GM23248 (cell line): ENCODE results near the gene SMIM43. TPM values are rescaled to one million over a fixed set of nuclear protein-coding genes. Genes with fewer than 3 reads are reported as not detected.
A peak's percentile ranks its signal among the peaks of the same experiment; 100 is the strongest.

Experiments
- DNase-seq: peaks from one replicate; pipeline ENCODE4 v3.0.0-alpha.2; 2015
- H2AFZ ChIP-seq: fragments of 200-600 bp; sonication (generic); 2 replicates; pipeline ENCODE4 v1.6.1; 2016; ENCODE audit warnings: antibody characterized with exemption
- H3F3A ChIP-seq: fragments of 200-600 bp; sonication (generic); 2 replicates; pipeline ENCODE4 v1.6.1; 2016; ENCODE audit warnings: mild to moderate bottlenecking, antibody characterized with exemption, mixed run types; ENCODE audit not compliant: insufficient read depth
- H3K27ac ChIP-seq: fragments of 200-600 bp; sonication (generic); 2 replicates; pipeline ENCODE4 v1.5.1; 2016; ENCODE audit warnings: mild to moderate bottlenecking
- H3K27me3 ChIP-seq: fragments of 200-600 bp; sonication (generic); replicated peaks from 2 replicates; pipeline ENCODE4 v1.6.1; 2016; ENCODE audit warnings: mild to moderate bottlenecking; ENCODE audit not compliant: insufficient read depth
- H3K36me3 ChIP-seq: fragments of 200-600 bp; sonication (generic); 2 replicates; pipeline ENCODE4 v1.6.1; 2016; ENCODE audit warnings: low read depth, mild to moderate bottlenecking
- H3K4me1 ChIP-seq: fragments of 200-600 bp; sonication (generic); 2 replicates; pipeline ENCODE4 v1.6.1; 2016; ENCODE audit warnings: mild to moderate bottlenecking; ENCODE audit not compliant: insufficient read depth
- H3K4me2 ChIP-seq: fragments of 200-600 bp; sonication (generic); one replicate; pipeline ENCODE4 v1.6.1; 2016; ENCODE audit warnings: mild to moderate bottlenecking; ENCODE audit not compliant: unreplicated experiment
- H3K4me3 ChIP-seq: fragments of 200-600 bp; sonication (generic); 2 replicates; pipeline ENCODE4 v1.5.1; 2016; ENCODE audit warnings: mild to moderate bottlenecking
- H3K79me2 ChIP-seq: fragments of 200-600 bp; sonication (generic); 2 replicates; pipeline ENCODE4 v1.6.1; 2016; ENCODE audit warnings: mild to moderate bottlenecking; ENCODE audit not compliant: insufficient read depth
- H3K9ac ChIP-seq: fragments of 200-600 bp; sonication (generic); 2 replicates; pipeline ENCODE4 v1.6.1; 2016; ENCODE audit warnings: mild to moderate bottlenecking
- H3K9me2 ChIP-seq: fragments of 200-600 bp; sonication (generic); 2 replicates; pipeline ENCODE4 v1.6.1; 2016; ENCODE audit warnings: mixed run types, mild to moderate bottlenecking, moderate library complexity; ENCODE audit not compliant: insufficient read depth
- H3K9me3 ChIP-seq: fragments of 200-600 bp; sonication (generic); one replicate; pipeline ENCODE4 v1.6.1; 2017; ENCODE audit warnings: low read depth
- H4K20me1 ChIP-seq: fragments of 200-600 bp; sonication (generic); 2 replicates; pipeline ENCODE4 v1.6.0; 2016; ENCODE audit not compliant: insufficient read depth
- EZH2 ChIP-seq: fragments of 200-600 bp; sonication (generic); IDR thresholded peaks from 2 replicates; pipeline ENCODE4 v1.6.1; 2018; ENCODE audit warnings: antibody characterized with exemption, mild to moderate bottlenecking; ENCODE audit not compliant: insufficient read depth, poor library complexity, severe bottlenecking
- EZH2phosphoT487 ChIP-seq: fragments of 200-600 bp; sonication (generic); IDR thresholded peaks from 2 replicates; pipeline ENCODE4 v1.6.1; 2018; ENCODE audit warnings: antibody characterized with exemption, moderate library complexity, mild to moderate bottlenecking, low read depth; ENCODE audit not compliant: insufficient read depth
- WGBS, 2 experiments: methylation state at CpG; one replicate each; pipeline ENCODE4 v1.1.6; 2015 to 2017; ENCODE audit warnings: low lambda C conversion rate in 2 of 2, low coverage in 1 of 2; ENCODE audit errors: missing lambda C conversion rate in 2 of 2; 5-methylcytosine and 5-hydroxymethylcytosine counted together
- in situ Hi-C: fragments of 300-500 bp; cut with MboI; formaldehyde crosslinking; loops from 2 replicates; pipeline ENCODE4 v1.15.0; 2020
- polyA plus RNA-seq: library from polyadenylated mRNA; unstranded; fragments of >200 nt; fragmentation: Nextera tagmentation; extraction: Ambion mirVana; gene quantifications from 2 replicates; pipeline ENCODE4 v1.2.1, GENCODE V29; 2016
- total RNA-seq: library from RNA; depleted of rRNA; stranded (reverse); fragments of >200 nt; shearing (Covaris generic); gene quantifications from 2 replicates; pipeline ENCODE4 v1.2.3, GENCODE V29; 2014; rRNA removed

The SMIM43 gene
- 3.4 and 3.5 TPM in 2 replicates for total RNA-seq
- 1.4 TPM in 2 replicates for polyA plus RNA-seq

DNA sequence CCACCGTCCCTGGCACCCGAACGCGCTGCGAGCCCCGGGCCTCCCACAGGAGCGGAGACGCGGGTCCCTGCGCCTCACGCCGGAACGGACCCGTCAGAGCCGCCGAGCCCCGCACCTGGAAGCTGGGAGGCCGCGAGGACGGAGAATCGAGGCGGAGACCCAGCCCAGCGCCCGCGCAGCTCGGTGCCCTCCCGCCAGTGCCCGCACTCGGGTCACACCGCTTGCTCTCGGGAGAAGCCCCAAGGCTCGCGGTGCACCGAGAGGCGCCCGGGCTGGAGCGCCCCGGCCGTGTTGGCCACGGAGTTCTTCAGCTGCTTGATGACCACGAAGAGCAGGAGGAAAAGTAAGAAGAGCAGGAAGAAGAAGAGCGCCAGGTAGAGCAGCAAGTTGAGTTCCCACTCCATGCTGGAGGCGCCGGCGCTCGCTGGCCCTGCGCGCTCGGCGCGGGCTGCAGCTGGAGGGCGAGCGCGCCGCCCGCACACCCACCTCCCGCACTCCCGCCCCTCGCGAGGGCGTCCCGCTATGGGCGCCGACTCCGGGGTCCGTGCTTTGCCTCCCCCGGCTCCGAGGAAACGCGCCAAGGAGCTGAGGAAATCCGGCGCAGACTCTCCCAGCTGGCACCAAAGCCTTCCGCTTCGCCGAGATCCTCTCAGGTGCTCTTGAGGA, at the start of gene SMIM43:
Gene SMIM43, minus strand, starts transcription at position 463 of the 666 bp plus-strand sequence. Its CDS starts 59 bp downstream, at position 404.
- in situ Hi-C loops, result no loop called here
- H3K27me3 ChIP-seq, result peaks cover 4% of the 10 kb centered on the region; the same call in 1 of the 2 replicates

DNA sequence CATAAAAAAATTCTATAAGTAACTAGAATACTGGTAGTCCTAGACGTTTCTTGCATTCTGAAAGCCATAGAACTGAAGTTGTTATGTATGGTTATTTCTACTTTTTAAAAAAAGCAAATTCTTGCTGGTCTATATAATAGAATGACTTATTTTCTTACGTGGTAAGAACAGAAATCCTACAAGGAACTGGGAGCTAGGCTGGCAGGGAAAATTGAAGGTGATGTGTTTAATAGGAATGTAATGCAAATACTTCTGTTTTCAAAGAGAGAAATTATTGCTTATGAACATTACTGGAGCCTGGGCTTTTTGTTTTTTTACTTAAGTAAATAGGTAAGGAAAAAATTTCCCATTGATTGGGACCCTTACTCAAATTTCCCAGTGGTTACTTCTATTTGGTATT, 49.8 kb upstream of the SMIM43 start:
- DNase-seq, result peak; percentile 45
- Histone ChIP-seq H3K27me3 (no peaks in the 10 kb centered on the region), H3K79me2 (peaks cover 61% of the 10 kb centered on the region), H3K36me3 (peaks cover 77% of the 10 kb centered on the region), H3K4me1 (peaks cover 27% of the 10 kb centered on the region), H2AFZ (no peak overlapping the region), H3K27ac (0 out of 2 replicates have a peak overlapping the region, but pooled peaks have one; percentile 18), H3K9ac (no peak overlapping the region), H3F3A (peaks cover 74% of the 10 kb centered on the region), H3K9me3 (no peaks in the 10 kb centered on the region), H3K9me2 (no peaks in the 10 kb centered on the region), H3K4me3 (no peak overlapping the region; the same call in 1 of the 2 replicates), H3K4me2 (no peak overlapping the region), H4K20me1 (no peaks in the 10 kb centered on the region)
- TF ChIP-seq EZH2phosphoT487 (no peak), EZH2 (no peak)
- in situ Hi-C loops, result no loop called here
- 65 to 72% methylated on average over 2 of the region's 2 CpGs for WGBS, 2 experiments

More for the DNA sequence above, at the start of gene SMIM43:
- H3K4me3 ChIP-seq, result peak within 1 kb of the TSS; percentile 75
- DNase-seq, result peak; percentile 51
- H3K36me3 ChIP-seq, result no peaks in the 10 kb centered on the region
- no peaks in the 10 kb centered on the region for H4K20me1 ChIP-seq
- H3K27ac ChIP-seq, result no peak within 1 kb of the TSS
- no peaks in the 10 kb centered on the region for H3K4me1 ChIP-seq
- H3K9ac ChIP-seq, result peak within 1 kb of the TSS; percentile 47
- H3K9me3 ChIP-seq, result no peaks in the 10 kb centered on the region
- H2AFZ ChIP-seq, result peak within 1 kb of the TSS; percentile 93
- H3F3A ChIP-seq, result no peaks in the 10 kb centered on the region
- TF ChIP-seq EZH2phosphoT487 (no peak), EZH2 (no peak)
- no peaks in the 10 kb centered on the region for H3K9me2 ChIP-seq
- peak within 1 kb of the TSS; percentile 95 for H3K4me2 ChIP-seq
- 2 to 5% methylated on average over 47 to 57 of the region's 75 CpGs for WGBS, 2 experiments
- no peaks in the 10 kb centered on the region for H3K79me2 ChIP-seq

DNA sequence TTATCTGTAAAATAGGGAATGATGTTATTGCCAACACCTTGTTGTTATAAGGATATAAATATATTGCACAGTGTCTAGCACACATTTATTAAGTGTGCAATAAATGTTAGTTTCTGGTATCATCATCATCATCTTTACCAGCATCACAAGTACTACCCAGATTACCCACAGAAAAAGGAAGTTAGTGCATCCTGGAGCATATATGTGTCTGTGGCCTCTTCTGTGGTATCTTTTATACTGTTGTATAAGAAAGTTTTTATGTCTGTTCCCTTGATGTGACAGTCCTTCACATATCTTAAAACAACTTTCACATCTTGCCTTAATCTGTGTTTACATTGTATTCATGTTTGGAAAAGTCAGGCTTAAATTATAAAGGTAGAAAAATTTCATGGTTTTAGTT, 46.2 kb upstream of the SMIM43 start:
- H3K9me2 ChIP-seq, result no peaks in the 10 kb centered on the region
- no peaks in the 10 kb centered on the region for H4K20me1 ChIP-seq
- H3K27ac ChIP-seq, result no peak overlapping the region
- H3K4me1 ChIP-seq, result peaks cover 15% of the 10 kb centered on the region
- H3K79me2 ChIP-seq, result peaks cover 43% of the 10 kb centered on the region
- no peak overlapping the region for H3K4me3 ChIP-seq
- H3K9me3 ChIP-seq, result no peaks in the 10 kb centered on the region
- H3K36me3 ChIP-seq, result peaks cover 81% of the 10 kb centered on the region
- no peak overlapping the region for H2AFZ ChIP-seq
- no peaks in the 10 kb centered on the region for H3K27me3 ChIP-seq
- in situ Hi-C loops, result no loop called here
- no peak overlapping the region for H3K4me2 ChIP-seq
- TF ChIP-seq EZH2 (no peak), EZH2phosphoT487 (no peak)
- peaks cover 39% of the 10 kb centered on the region for H3F3A ChIP-seq
- DNase-seq, result no peak
- no peak overlapping the region for H3K9ac ChIP-seq

DNA sequence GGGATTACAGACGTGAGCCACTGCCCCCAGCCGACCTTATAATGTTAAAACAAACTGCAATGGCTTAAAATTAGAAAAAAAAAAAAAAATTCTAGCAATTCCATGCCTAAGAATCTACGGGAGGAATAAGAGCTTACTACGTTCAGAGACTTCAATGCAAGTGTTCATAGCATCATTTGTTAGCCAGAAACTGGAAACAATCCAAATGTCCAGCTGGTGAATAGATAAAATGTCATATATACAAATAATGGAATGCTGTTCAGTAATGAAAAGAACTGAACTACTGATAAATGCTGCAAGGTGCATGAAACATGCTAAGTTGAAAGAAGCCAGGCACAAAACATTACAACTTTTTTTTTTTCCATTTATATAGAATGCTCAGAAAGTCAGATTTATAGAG, 41.4 kb upstream of the SMIM43 start:
- H3K4me2 ChIP-seq, result no peak overlapping the region
- H3K27ac ChIP-seq, result no peak overlapping the region
- H3K9ac ChIP-seq, result no peak overlapping the region
- H2AFZ ChIP-seq, result no peak overlapping the region
- DNase-seq, result no peak
- H3K9me3 ChIP-seq, result no peaks in the 10 kb centered on the region
- peaks cover 10% of the 10 kb centered on the region; the same call in 1 of the 2 replicates for H3F3A ChIP-seq
- H3K36me3 ChIP-seq, result peaks cover 81% of the 10 kb centered on the region
- WGBS, 2 experiments, result 73 to 87% methylated on average over 4 of the region's 4 CpGs
- no peaks in the 10 kb centered on the region for H4K20me1 ChIP-seq
- no peaks in the 10 kb centered on the region for H3K27me3 ChIP-seq
- H3K9me2 ChIP-seq, result no peaks in the 10 kb centered on the region
- TF ChIP-seq EZH2 (no peak), EZH2phosphoT487 (no peak)
- no peak overlapping the region for H3K4me3 ChIP-seq
- peaks cover 54% of the 10 kb centered on the region for H3K79me2 ChIP-seq
- in situ Hi-C loops, result no loop called here
- H3K4me1 ChIP-seq, result peaks cover 13% of the 10 kb centered on the region
